WERI-Rb-1 (cell line): ENCODE data around the gene NGF.
"Not testable (repeated sequence)": the region's sequence is repeated elsewhere in the genome, so short reads cannot be mapped to it uniquely, and the experiment has no call there.

Source experiments
- DNase-seq: peaks from one replicate; pipeline ENCODE4 v3.0.0-alpha.2; 2020
- H3K27ac ChIP-seq: fragments of 250-450 bp; sonication (Bioruptor Pico); 2 replicates; pipeline ENCODE4 v1.5.1; 2020; ENCODE audit warnings: mild to moderate bottlenecking, moderate library complexity
- H3K27me3 ChIP-seq: fragments of 250-450 bp; sonication (Bioruptor Pico); 2 replicates; pipeline ENCODE4 v1.5.1; 2021; ENCODE audit warnings: mild to moderate bottlenecking, low read depth, moderate library complexity; ENCODE audit not compliant: insufficient read depth, severe bottlenecking
- H3K36me3 ChIP-seq: fragments of 250-450 bp; sonication (Bioruptor Pico); 2 replicates; pipeline ENCODE4 v1.5.1; 2020; ENCODE audit warnings: mild to moderate bottlenecking, moderate library complexity
- H3K4me3 ChIP-seq: 2 replicates; pipeline ENCODE4 v1.5.1; 2011; ENCODE audit warnings: low read depth, mild to moderate bottlenecking, control low read depth, low read length
- H3K9me3 ChIP-seq: fragments of 250-450 bp; sonication (Bioruptor Pico); 2 replicates; pipeline ENCODE4 v1.5.1; 2021; ENCODE audit warnings: mild to moderate bottlenecking, moderate library complexity; ENCODE audit not compliant: severe bottlenecking
- CTCF ChIP-seq: IDR thresholded peaks from 2 replicates; pipeline ENCODE4 v1.5.1; 2011; ENCODE audit warnings: low read depth, mild to moderate bottlenecking, control low read depth, inconsistent platforms, low read length

Gene NGF

DNA sequence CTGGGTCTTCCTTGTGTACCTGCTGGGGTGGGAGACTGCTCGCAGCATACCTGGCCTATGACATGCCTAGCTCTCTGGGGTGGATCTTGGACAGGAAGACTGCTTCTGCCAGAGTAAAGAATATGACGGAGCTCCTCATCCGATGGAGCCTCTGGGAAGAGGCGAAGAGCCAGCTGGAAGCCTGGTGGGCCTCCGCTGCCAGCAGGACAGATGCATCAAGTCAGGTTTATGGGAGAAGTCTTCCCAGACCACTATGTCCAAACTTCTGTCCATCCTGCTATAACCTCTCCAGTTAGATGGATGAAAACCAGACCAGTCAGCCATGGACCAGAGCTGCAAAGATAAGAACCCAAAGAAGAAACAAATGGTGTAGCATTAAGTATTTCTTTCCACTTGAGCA lies 27.7 kb upstream of the NGF start:
- no peaks in the 10 kb centered on the region for H3K9me3 ChIP-seq
- no peak overlapping the region for H3K4me3 ChIP-seq
- no peaks in the 10 kb centered on the region for H3K36me3 ChIP-seq
- H3K27ac ChIP-seq, result no peak overlapping the region
- no peak for DNase-seq
- no peak for TF ChIP-seq CTCF
- H3K27me3 ChIP-seq, result no peaks in the 10 kb centered on the region

DNA sequence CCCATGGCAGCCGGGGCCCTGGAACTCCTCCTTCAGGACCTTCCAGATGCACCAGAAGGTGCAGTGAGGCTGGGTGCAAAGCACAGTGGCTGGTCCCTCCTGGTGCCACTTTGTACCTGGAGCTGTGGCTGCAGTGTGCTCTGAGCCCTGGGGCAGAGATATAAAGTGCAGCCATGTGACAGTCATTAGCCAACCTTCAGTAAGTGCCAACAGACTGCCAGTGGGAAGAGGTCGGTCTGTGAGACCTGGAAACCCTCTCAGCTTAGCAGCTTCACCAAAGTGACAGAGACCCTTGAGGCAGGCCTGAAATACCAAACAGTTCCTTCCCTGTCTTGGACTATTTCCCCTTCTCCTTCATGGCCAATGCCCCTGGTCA lies 26.7 kb upstream of the NGF start:
- H3K36me3 ChIP-seq, result no peaks in the 10 kb centered on the region
- H3K27me3 ChIP-seq, result no peaks in the 10 kb centered on the region
- TF ChIP-seq CTCF, result no peak
- no peaks in the 10 kb centered on the region for H3K9me3 ChIP-seq
- no peak overlapping the region for H3K4me3 ChIP-seq
- H3K27ac ChIP-seq, result no peak overlapping the region
- DNase-seq, result no peak

- no peak overlapping the region for H3K4me3 ChIP-seq
- H3K27ac ChIP-seq, result no peak overlapping the region
- no peak for TF ChIP-seq CTCF
- no peak for DNase-seq
- H3K9me3 ChIP-seq, result no peaks in the 10 kb centered on the region
- H3K36me3 ChIP-seq, result no peaks in the 10 kb centered on the region
- H3K27me3 ChIP-seq, result no peaks in the 10 kb centered on the region
These were observed 26.2 kb upstream of the NGF start for GRCh38 chr1:115364046-115364779.

GRCh38 chr1:115363171-115363570 lies 25.1 kb upstream of the NGF start:
- Histone ChIP-seq H3K4me3 (no peak overlapping the region), H3K9me3 (no peaks in the 10 kb centered on the region), H3K27me3 (no peaks in the 10 kb centered on the region), H3K36me3 (no peaks in the 10 kb centered on the region), H3K27ac (no peak overlapping the region)
- TF ChIP-seq CTCF, result no peak
- DNase-seq, result no peak

GRCh38 chr1:115360505-115361129 lies 22.6 kb upstream of the NGF start:
- not testable (repeated sequence) for H3K27ac ChIP-seq, H3K9me3 ChIP-seq, DNase-seq, H3K36me3 ChIP-seq, H3K4me3 ChIP-seq, H3K27me3 ChIP-seq

DNA sequence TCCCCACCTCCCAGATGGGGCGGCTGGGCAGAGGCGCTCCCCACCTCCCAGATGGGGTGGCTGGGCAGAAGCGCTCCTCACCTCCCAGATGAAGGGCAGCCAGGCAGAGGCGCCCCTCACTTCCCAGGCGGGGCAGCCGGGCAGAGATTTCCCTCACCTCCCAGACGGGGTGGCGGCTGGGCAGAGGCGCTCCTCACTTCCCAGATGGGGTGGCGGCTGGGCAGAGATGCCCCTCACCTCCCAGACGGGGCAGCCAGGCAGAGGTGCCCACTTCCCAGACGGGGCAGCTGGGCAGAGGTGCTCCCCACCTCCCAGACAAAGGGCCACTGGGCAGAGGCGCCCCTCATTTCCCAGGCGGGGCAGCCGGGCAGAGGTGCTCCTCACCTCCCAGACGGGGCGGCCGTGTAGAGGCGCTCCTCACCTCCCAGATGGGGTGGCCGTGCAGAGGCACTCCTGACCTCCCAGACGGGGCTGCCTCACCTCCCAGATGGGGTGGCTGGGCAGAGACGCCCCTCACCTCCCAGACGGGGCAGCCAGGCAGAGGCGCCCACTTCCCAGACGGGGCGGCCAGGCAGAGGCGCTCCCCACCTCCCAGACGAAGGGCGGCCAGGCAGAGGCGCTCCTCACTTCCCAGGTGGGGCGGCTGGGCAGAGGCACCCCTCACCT lies 21.9 kb upstream of the NGF start:
- H3K27ac ChIP-seq, H3K36me3 ChIP-seq: not testable (repeated sequence)

More for the DNA sequence above, 21.9 kb upstream of the NGF start:
- H3K9me3 ChIP-seq, H3K4me3 ChIP-seq, H3K27me3 ChIP-seq, DNase-seq: not testable (repeated sequence)
